HEK293T (cell line): ENCODE results near the gene NEDD9.

ENCODE experiments used
- BHLHE40 ChIP-seq: fragments of 450-650 bp; IDR thresholded peaks from 2 replicates; pipeline ENCODE4 v1.6.1; 2016; ENCODE audit warnings: mild to moderate bottlenecking, moderate library complexity, borderline replicate concordance
- CTBP1 ChIP-seq: fragments of 450-650 bp; IDR thresholded peaks from 2 replicates; pipeline ENCODE4 v1.6.1; 2016; ENCODE audit warnings: borderline replicate concordance
- ELF4 ChIP-seq: fragments of 450-650 bp; IDR thresholded peaks from 2 replicates; pipeline ENCODE4 v1.6.1; 2017; ENCODE audit warnings: antibody characterized with exemption
- FOXA1 ChIP-seq: fragments of 450-650 bp; IDR thresholded peaks from 2 replicates; pipeline ENCODE4 v1.6.1; 2016; ENCODE audit warnings: mild to moderate bottlenecking
- FOXM1 ChIP-seq: fragments of 450-650 bp; IDR thresholded peaks from 2 replicates; pipeline ENCODE4 v1.6.1; 2017; ENCODE audit warnings: mild to moderate bottlenecking, borderline replicate concordance
- HDGF ChIP-seq: fragments of 450-650 bp; IDR thresholded peaks from 2 replicates; pipeline ENCODE4 v1.6.1; 2017; ENCODE audit warnings: antibody characterized with exemption, borderline replicate concordance
- L3MBTL2 ChIP-seq: fragments of 450-650 bp; conservative IDR thresholded peaks from 2 replicates; pipeline ENCODE4 v1.6.1; 2016; ENCODE audit warnings: mild to moderate bottlenecking
- LEF1 ChIP-seq: fragments of 450-650 bp; IDR thresholded peaks from 2 replicates; pipeline ENCODE4 v1.6.1; 2017; ENCODE audit warnings: mild to moderate bottlenecking, borderline replicate concordance
- SP1 ChIP-seq: fragments of 450-650 bp; IDR thresholded peaks from 2 replicates; pipeline ENCODE4 v1.6.1; 2017
- SUZ12 ChIP-seq: fragments of 450-650 bp; IDR thresholded peaks from 2 replicates; pipeline ENCODE4 v1.6.1; 2016; ENCODE audit warnings: mild to moderate bottlenecking
- ZNF384 ChIP-seq: fragments of 450-650 bp; IDR thresholded peaks from 2 replicates; pipeline ENCODE4 v1.6.1; 2016
- TF ChIP-seq, protein P1 (sequence below): fragments of 450-650 bp; IDR thresholded peaks from 2 replicates; pipeline ENCODE4 v1.6.1; 2016

DNA sequence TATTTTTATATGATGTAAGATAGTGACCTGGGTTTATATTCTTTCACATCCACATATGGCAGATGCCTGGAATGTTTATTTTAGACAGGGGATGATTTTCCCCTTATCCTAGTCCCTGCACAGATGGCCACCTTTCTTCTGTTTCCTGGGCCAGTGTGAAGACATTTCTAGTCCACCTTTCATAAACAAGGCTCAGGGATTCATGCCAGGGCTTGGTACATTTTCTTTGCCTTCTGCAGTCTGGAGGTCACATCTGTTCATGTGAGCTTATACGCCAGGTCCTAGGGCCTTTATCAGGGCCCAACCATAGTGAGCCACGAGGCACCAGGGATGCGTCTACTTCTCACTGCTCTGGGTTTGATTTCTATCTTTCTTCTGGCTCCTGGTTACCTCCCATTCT, 82.9 kb downstream of the NEDD9 start:
- no peak for TF ChIP-seq ELF4
- no peak for TF ChIP-seq HDGF
- TF ChIP-seq, protein P1, sequence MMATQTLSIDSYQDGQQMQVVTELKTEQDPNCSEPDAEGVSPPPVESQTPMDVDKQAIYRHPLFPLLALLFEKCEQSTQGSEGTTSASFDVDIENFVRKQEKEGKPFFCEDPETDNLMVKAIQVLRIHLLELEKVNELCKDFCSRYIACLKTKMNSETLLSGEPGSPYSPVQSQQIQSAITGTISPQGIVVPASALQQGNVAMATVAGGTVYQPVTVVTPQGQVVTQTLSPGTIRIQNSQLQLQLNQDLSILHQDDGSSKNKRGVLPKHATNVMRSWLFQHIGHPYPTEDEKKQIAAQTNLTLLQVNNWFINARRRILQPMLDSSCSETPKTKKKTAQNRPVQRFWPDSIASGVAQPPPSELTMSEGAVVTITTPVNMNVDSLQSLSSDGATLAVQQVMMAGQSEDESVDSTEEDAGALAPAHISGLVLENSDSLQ = no peak
- no peak for TF ChIP-seq SP1
- TF ChIP-seq L3MBTL2 = no peak
- no peak for TF ChIP-seq LEF1
- no peak for TF ChIP-seq SUZ12
- no peak for TF ChIP-seq FOXM1
- TF ChIP-seq BHLHE40 = no peak
- no peak for TF ChIP-seq ZNF384
- no peak for TF ChIP-seq FOXA1
- no peak for TF ChIP-seq CTBP1
